SU-DHL-6 (cell line): ENCODE measurements around the gene DDIAS.

ENCODE experiments used
- H2AFZ ChIP-seq: fragments of 200-600 bp; sonication (generic); 2 replicates; pipeline ENCODE4 v1.6.1; 2014; ENCODE audit warnings: low read depth, mild to moderate bottlenecking, moderate library complexity, mixed read lengths, antibody characterized with exemption, low read length; ENCODE audit not compliant: severe bottlenecking
- H3F3A ChIP-seq: fragments of 200-600 bp; shearing (Covaris generic); 2 replicates; pipeline ENCODE4 v1.6.0; 2016; ENCODE audit warnings: antibody characterized with exemption, mild to moderate bottlenecking; ENCODE audit not compliant: insufficient read depth
- H3K27ac ChIP-seq: fragments of 200-600 bp; sonication (generic); 2 replicates; pipeline ENCODE4 v1.5.1; 2016; ENCODE audit warnings: low read depth, mild to moderate bottlenecking, low read length, moderate library complexity, mixed read lengths
- H3K27me3 ChIP-seq: fragments of 200-600 bp; sonication (generic), shearing (Covaris generic); 2 replicates; pipeline ENCODE4 v1.6.0; 2014; ENCODE audit warnings: mild to moderate bottlenecking, low read length
- H3K36me3 ChIP-seq: fragments of 200-600 bp; sonication (generic); 2 replicates; pipeline ENCODE4 v1.6.1; 2014; ENCODE audit warnings: mild to moderate bottlenecking, low read length, mixed read lengths
- H3K4me2 ChIP-seq: fragments of 300-600, 200-600 bp; shearing (Covaris generic), sonication (generic); 2 replicates; pipeline ENCODE4 v1.6.0; 2014; ENCODE audit warnings: low read length, low read depth, mild to moderate bottlenecking; ENCODE audit not compliant: poor library complexity, severe bottlenecking
- H3K4me3 ChIP-seq: fragments of 200-600 bp; sonication (generic); 2 replicates; pipeline ENCODE4 v1.5.1; 2014; ENCODE audit warnings: antibody characterized with exemption, low read length, mild to moderate bottlenecking, mixed read lengths; ENCODE audit not compliant: insufficient read depth, poor library complexity, severe bottlenecking
- H3K79me2 ChIP-seq: fragments of 200-600 bp; sonication (generic); 2 replicates; pipeline ENCODE4 v1.6.1; 2014; ENCODE audit warnings: mild to moderate bottlenecking, low read length, moderate library complexity; ENCODE audit not compliant: insufficient read depth
- H3K9ac ChIP-seq: fragments of 200-600 bp; sonication (generic); 2 replicates; pipeline ENCODE4 v1.7.0; 2014; ENCODE audit warnings: mild to moderate bottlenecking, low read length
- H3K9me2 ChIP-seq: fragments of 200-600 bp; sonication (generic); replicated peaks from 2 replicates; pipeline ENCODE4 v1.6.1; 2014; ENCODE audit warnings: low read length; ENCODE audit not compliant: insufficient read depth
- H3K9me3 ChIP-seq: fragments of 200-600 bp; sonication (generic); 2 replicates; pipeline ENCODE4 v1.6.1; 2014; ENCODE audit warnings: low read length, mixed read lengths; ENCODE audit not compliant: insufficient read depth
- H4K20me1 ChIP-seq: fragments of 200-600 bp; sonication (generic); 2 replicates; pipeline ENCODE4 v1.6.1; 2014; ENCODE audit warnings: low read depth, mild to moderate bottlenecking, antibody characterized with exemption, low read length, moderate library complexity, mixed read lengths
- CTCF ChIP-seq: fragments of 200-600 bp; sonication (generic); IDR thresholded peaks from one replicate; pipeline ENCODE4 v1.5.1; 2017; ENCODE audit warnings: antibody characterized with exemption, mild to moderate bottlenecking, low read length, moderate library complexity; ENCODE audit not compliant: insufficient read depth, poor library complexity, severe bottlenecking
- EZH2phosphoT487 ChIP-seq: fragments of 200-600 bp; sonication (generic), shearing (Covaris generic); conservative IDR thresholded peaks from 2 replicates; pipeline ENCODE4 v1.6.1; 2018; ENCODE audit warnings: mild to moderate bottlenecking, antibody characterized with exemption, low read length, moderate library complexity, mixed read lengths

DDIAS gene

DNA sequence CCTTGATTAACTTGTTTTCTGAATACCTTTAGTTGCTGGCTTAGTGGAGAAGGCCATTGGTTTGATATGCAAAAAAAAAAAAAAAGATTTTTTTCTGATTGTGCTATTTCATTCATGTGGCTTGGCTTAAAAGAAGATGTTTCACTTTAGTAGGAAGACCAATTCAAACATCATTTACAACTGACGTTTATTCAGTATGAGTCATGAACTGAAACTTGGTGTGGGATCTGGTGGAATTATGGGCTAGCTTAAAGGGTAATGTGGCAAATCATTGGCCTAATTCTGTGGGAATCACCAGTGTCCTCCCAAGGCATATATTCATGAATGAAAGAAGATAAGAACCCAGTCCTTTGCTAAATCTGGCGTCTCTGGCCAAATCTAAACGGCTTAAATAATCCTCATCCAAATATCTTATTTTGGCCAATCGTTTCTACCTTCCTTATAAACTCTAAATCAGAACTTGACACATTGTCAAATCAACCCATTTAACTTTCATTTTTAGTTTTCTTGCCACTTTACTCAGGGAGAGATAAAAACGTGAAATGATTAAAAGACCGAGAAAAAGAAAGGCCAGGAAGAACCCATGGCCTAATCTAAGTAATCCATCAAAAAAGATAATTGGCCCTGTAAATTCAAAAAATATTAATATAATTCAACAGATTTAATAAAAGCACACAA, 77.0 kb downstream of the DDIAS start:
- H3K27ac ChIP-seq: no peak overlapping the region
- no peaks in the 10 kb centered on the region for H4K20me1 ChIP-seq
- no peak overlapping the region for H3K4me2 ChIP-seq
- H3K9ac ChIP-seq: no peak overlapping the region
- H3K9me2 ChIP-seq: no peaks in the 10 kb centered on the region
- no peak overlapping the region for H2AFZ ChIP-seq
- H3K9me3 ChIP-seq: no peaks in the 10 kb centered on the region
- no peak overlapping the region for H3K4me3 ChIP-seq
- H3K36me3 ChIP-seq: peaks cover 32% of the 10 kb centered on the region; the same call in 1 of the 2 replicates
- H3F3A ChIP-seq: peaks cover 35% of the 10 kb centered on the region
- no peaks in the 10 kb centered on the region for H3K27me3 ChIP-seq
- no peaks in the 10 kb centered on the region for H3K79me2 ChIP-seq
- TF ChIP-seq CTCF (no peak), EZH2phosphoT487 (no peak)

- Histone ChIP-seq H3F3A (peaks cover 28% of the 10 kb centered on the region), H3K4me2 (no peak overlapping the region), H3K36me3 (peaks cover 42% of the 10 kb centered on the region), H3K4me3 (no peak overlapping the region), H3K79me2 (no peaks in the 10 kb centered on the region), H3K9ac (no peak overlapping the region), H4K20me1 (no peaks in the 10 kb centered on the region), H3K27ac (no peak overlapping the region), H3K9me3 (no peaks in the 10 kb centered on the region), H3K9me2 (no peaks in the 10 kb centered on the region), H2AFZ (no peak overlapping the region), H3K27me3 (no peaks in the 10 kb centered on the region)
- TF ChIP-seq EZH2phosphoT487 (no peak), CTCF (no peak)
Measured at GRCh38 chr11:82979824-82980223, 78.3 kb downstream of the DDIAS start.

DNA sequence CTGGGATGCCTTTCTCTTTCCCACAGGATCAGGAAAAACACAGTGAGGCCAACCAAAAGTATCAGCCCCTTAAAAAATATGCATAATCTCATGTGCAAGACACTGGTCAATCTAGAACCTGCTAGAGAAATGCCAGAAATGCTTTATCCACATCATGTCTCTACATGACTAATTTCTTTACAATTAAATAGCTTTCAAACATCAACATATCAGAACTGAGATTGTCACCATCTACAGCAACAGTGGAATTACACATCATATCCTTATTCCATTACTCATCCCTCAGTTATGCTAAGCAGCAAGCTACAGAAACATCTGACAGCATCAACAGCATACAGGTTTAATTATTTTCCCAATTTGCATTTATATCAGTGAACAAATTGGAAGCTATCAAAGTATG, 78.8 kb downstream of the DDIAS start:
- H3K9ac ChIP-seq: no peak overlapping the region
- no peak overlapping the region for H3K27ac ChIP-seq
- peaks cover 23% of the 10 kb centered on the region for H3F3A ChIP-seq
- no peaks in the 10 kb centered on the region for H3K9me2 ChIP-seq
- no peaks in the 10 kb centered on the region for H3K9me3 ChIP-seq
- TF ChIP-seq CTCF: no peak
- TF ChIP-seq EZH2phosphoT487: no peak
- no peaks in the 10 kb centered on the region for H3K27me3 ChIP-seq
- peaks cover 43% of the 10 kb centered on the region for H3K36me3 ChIP-seq
- no peaks in the 10 kb centered on the region for H3K79me2 ChIP-seq
- no peak overlapping the region for H3K4me3 ChIP-seq
- H2AFZ ChIP-seq: no peak overlapping the region
- H4K20me1 ChIP-seq: no peaks in the 10 kb centered on the region
- H3K4me2 ChIP-seq: no peak overlapping the region
